COLO829 (cell line): Measurements from ENCODE around the gene ZNF431.
"Not testable (repeated sequence)": the region's sequence is repeated elsewhere in the genome, so short reads cannot be mapped to it uniquely, and the experiment has no call there.

Experiments
- DNase-seq: peaks from one replicate; pipeline ENCODE4 v3.0.0; 2012; ENCODE audit warnings: low spot score

Gene ZNF431

DNA sequence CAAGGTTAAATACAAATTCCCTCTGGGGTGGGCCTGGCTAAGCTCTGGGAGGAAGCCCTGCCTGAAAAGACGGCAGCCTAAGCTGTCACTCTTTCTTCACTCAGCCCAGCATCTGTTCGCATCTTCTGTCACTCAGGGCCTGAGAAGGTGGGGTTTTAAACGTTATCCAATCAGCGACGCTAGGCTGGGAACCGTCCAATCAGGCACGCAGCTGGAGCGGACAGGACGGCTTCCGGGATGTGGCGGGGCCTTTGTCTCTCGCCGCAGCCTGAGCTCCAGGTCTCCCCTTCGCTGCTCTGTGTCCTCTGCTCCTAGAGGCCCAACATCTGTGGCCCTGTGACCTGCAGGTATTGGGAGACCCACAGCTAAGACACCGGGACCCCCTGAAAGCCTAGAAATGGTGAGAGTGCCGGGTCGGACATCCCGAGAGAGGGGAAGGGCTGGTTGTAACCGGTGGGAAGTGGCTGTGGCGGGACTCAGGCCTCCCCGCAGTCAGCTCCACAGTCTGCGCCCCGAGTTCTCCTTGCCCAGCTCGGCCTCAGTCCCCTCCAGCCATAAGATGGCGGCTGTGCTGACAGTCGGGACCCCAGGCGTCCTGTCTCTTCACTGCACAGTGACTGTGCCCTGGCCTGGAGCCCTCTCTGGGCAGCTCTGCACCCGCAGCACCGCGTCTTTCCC is at the start of gene ZNF431:
TSS of gene ZNF431 (plus strand) at position 254 of the 678 bp plus-strand sequence. CDS start at position 398, 144 bp downstream.
- peak; percentile 63 for DNase-seq

DNA sequence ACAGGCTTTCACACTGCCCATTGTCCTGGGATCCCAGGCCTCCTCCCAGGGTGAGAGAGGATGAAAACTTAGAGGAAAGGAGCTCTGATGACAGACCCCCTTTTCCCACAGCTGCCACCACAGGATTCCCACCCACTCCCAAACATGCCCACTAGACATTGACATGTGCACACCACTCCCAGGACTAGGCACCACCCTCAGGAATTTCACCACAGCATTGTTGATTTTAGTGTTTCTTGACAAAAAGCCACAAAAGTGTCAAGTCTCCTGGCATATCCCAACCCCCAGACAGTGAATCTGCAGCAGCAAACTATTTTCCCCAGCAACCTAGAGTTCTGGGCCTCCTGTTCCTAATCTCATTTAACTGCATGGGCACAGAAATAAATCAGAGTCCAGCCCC is 49.7 kb upstream of the ZNF431 start:
- DNase-seq, result no peak

DNA sequence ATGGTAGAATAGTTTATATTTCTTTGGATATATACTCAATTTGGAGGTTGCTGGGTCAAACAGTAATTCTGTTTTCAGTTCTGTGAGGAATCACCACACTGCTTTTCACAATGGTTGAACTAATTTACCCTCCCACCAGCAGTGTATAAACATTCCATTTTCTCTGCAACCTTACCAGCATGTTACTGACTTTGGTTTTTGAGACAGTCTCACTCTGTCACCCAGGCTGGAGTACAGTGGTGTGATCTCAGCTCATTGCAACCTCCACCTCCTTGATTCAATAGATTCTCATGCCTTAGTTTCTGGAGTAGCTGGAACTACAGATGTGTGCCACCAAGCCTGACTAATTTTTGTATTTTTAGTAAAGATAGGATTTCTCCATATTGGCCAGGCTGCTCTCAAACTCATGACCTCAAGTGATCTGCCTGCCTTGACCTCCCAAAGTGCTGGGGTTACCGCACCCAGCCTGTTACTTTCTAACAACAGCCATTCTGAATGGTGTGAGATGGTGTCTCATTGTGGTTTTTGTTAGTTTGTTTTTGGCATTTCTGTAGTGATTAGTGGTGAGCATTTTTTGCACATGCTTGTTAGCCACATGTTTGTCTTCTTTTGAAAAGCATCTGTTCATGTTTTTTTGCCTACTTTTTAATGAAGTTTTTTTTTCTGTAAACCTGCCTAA is 47.4 kb upstream of the ZNF431 start:
- no peak for DNase-seq

DNA sequence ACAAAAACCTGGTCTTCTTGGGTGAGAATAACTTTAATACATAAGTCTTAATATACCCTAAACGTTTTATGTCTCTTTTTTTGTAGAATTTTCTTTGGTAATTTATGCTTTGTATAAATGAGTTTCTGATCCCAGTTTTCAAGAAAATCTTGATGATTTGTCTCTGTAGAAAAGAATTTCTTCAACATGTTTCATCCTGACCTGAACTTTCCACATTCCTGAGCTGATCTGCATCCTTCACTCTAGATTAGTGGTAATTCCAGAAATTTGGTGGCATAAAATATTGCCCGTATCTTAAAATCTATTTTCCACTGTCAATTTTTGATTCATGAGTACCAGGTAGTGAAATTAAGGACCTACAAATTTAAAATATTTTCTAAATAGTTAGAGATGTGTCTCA is 43.5 kb upstream of the ZNF431 start:
- DNase-seq, result no peak

DNA sequence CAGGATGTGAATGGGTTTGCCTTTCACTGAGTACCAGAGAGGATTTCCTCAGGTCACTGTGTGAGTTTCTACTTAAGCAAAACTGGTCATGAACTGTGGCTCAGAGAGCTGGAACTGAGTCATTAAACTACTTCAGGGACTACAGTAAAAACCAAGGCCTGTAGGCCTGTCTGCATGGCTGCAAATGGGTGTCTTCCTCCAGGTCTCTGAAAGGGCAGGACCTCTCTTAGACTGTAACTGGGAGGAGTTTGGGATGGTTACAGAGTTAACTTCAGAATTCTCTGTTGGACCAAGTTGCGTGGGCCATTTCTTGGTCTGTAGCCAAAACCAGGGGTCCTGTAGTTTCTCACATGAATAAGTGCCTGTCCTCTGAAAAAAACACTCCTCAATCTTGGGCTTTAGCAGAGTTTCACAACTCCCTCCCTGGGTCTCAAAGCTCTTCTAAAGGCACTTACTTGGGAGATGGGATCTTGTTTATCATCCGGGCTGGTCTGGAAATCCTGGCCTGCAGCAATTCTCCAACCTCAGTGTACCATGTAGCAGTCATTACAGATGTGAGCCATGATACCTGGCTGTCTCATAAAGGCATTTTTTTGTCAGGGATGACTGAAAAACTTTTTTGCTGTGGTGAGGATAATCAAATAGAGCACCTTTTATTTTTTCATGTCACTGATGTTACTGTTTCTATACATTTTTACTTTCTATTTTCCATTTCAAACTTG is 40.2 kb upstream of the ZNF431 start:
- DNase-seq, result no peak

DNA sequence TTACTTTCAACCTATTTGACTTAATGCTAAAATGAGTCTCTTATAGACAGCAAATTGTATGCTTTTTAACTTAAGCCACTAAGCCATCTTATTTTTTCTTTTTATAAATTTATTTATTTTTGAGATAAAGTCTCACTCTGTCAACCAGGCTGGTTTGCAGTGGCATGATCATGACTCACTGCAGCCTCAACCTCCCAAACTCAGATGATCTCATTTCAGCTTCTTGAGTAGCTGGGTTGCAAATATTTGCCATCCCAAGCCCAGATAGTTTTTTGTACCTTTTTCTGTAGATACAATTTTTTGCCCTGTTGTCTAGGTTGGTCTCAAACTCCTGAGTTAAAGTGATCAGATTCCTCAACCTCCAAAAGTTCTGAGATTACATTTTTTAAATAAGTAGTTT is 32.7 kb upstream of the ZNF431 start:
- DNase-seq, result no peak

DNA sequence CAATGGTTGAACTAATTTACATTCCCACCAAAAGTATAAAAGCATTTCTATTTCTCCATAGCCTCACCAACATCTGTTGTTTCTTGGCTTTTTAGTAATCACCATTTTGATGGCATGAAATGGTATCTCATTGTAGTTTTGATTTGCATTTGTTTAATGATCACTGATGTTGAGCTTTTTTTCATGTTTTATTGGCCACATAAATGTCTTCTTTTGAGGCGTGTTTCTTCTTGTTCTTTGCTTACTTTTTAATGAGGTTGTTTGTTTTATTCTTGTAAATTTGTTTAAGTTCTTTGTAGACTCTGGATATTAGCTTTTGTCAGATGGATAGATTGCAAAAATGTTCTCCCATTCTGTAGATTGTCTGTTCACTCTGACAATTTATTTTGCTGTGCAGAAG is 31.7 kb upstream of the ZNF431 start:
- DNase-seq, result no peak

DNA sequence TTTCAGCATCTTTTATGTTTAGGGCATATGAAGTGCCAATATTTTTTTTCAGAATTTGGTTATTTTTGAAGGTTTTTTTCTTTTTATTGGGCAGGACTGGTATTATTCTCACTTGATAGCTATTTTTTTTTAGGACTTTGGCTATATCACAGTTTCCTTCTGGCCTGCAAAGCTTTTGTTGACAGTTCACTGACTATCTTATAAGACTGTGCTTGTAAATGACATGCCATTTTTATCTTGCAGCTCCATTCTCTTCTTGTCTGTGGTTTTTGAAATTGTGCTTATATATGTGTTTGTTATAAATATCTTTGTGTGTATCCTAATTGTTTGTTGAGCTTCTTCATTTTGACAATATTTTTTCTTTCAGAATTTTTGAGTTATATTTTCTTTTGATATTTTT is 26.4 kb upstream of the ZNF431 start:
- DNase-seq, result no peak

DNA sequence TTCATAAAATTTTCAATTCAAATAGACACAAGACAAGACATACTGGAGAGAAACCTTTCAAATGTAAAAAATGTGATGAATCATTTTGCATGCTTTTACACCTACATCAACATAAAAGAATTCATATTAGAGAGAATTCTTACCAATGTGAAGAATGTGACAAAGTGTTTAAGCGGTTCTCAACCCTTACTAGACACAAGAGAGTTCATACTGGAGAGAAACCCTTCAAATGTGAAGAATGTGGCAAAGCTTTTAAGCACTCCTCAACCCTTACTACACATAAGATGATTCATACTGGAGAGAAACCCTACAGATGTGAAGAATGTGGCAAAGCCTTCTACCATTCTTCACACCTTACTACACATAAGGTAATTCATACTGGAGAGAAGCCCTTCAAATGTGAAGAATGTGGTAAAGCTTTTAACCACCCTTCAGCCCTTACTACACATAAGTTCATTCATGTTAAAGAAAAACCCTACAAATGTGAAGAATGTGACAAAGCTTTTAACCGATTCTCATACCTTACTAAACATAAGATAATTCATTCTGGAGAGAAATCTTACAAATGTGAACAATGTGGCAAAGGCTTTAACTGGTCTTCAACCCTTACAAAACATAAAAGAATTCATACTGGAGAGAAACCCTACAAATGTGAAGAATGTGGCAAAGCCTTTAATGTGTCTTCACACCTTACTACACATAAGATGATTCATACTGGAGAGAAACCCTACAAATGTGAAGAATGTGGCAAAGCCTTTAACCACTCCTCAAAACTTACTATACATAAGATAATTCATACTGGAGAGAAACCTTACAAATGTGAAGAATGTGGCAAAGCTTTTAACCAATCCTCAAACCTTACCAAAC is 24.6 kb upstream of the ZNF431 start:
- DNase-seq, result no peak

DNA sequence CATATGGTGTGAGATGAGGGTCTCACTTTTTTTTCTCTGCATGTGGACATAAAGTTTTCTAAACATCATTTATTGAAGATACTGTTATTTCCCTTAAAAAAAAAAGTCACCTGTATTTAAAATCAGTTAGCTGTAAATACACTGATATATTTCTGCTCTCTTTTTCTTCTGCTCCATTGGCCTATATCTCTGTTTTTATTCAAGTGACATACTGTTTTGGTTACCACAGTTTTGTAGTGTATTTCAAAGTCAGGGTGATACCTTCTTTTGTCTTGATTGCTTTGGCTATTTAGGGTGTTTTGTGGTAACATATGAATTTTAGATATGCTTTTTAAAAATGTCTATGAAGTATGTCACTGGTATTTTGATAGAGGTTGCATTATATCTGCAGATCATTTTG is 15.8 kb upstream of the ZNF431 start:
- no peak for DNase-seq

DNA sequence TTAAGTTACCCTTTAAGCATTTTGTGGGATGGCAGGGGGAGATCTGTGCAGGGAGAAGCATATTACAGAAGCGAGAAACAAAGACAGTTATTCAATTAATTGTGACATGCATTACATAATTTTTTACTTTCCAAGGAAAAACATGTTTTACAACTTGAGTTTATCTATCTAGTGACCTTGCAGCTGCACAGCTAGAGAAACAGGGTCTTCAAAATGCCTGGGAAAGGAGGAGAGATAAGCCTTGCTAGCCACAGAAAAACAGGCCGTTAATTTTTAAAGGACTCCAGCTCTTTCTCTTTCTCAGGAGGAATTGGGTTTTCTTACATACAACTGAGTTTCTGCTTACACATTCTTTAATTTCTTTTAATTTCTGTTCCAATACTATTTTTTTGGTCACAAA is 14.8 kb upstream of the ZNF431 start:
- DNase-seq, result no peak

DNA sequence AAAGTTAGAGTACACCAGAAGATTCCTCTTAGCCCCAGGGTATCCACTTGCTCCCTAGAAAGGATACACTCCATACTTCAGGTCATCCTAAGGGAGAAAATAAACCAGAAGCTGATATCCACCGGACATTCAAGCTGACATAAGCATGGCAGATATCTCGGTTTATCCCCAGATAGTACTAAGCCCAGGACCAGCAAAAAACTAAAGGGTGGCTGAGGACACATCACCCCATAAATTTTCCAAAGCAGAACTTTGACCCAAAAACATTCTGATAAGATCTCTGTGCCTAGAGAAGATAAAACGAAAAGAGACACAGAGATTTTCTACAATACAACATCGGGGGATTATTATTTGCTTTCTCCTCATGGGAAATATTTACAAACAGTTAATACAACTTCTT is 13.9 kb upstream of the ZNF431 start:
- DNase-seq, result no peak

DNA sequence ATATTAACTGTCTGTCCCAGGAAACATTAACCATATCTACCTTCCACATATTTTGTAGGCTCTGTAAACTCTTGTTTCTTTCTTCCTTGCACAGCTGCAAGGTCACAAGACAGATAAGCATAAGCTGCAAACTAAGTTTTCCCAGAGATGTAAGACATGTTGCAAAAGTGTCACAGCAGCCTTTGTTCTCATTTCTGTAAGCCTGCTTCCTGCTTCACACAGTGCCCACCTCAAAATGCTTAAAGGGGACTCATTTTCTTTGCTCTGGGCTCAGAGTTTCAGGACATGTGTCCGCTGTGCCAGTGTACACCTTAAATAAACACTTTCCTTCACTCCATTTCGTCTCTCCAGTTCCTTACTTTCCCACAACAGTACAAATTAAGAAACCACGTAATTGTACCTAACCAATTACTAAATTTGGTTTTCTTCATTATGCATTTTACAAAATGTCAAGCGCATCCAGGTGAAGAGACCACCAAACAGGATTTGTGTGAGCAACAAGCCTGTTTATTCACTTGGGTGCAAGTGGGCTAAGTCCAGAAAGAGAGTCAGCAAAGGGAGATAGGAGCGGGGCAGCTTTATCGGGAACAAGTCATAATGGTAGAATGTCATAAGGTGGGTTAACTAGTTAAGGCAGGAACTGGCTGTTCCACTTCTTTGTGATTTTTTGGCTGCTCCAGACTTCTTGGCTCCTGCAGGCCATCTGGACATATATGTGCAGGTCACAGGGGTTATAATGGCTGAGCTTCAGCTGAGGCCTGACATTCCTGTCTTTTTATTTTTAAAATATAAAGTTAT is 12.7 kb upstream of the ZNF431 start:
- no peak for DNase-seq

DNA sequence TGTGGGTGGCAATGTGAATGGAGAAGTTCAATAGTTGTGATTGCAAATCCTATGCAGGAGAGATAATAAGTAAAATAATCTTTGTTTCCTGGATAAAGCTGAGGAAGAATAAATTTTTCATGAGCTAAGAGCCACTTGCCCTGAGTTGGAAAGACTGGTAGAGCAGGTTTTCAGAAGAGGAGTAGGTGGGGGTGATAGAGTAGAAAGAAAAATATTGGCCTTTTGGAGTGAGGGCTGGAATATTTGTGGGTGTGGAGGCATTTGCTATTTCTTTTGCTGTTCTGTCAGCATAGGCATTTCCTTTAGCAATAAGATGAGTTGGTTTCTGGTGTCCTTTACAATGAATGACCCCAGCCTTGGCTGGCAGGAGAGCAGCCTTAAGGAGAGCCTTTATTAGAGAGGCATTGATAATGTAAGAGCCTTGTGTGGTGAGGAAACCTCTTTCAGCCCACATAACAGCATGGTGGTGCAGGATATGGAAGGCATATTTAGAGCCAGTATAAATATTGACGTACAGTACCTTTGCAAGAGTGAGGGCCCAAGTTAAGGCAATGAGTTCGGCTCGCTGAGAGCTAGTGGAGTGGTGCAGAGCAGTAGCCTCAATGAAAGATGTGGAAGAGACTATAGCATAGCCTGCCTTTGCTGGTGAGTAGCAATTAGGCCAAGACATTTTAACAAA is 11.6 kb upstream of the ZNF431 start:
- DNase-seq, result no peak

DNA sequence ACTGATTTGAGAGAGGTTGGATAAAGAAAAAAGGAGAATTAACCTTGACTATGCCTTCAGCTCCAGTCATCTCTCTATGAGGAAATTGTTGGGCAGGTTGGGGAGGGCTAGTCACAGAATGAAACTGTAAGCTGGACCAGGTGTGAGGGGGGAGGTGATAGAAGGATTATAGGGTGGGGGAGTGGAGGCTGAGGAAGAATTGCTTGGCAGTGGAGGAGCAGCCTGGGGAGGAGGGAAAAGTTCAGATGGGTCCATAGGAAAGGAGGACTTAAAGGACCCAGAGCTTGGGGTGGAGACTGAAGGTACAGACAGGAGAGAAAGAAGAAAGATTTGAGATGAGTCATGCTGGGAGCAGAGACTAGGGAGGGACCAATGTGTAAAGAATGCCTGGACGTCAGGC is 8.2 kb upstream of the ZNF431 start:
- no peak for DNase-seq

DNA sequence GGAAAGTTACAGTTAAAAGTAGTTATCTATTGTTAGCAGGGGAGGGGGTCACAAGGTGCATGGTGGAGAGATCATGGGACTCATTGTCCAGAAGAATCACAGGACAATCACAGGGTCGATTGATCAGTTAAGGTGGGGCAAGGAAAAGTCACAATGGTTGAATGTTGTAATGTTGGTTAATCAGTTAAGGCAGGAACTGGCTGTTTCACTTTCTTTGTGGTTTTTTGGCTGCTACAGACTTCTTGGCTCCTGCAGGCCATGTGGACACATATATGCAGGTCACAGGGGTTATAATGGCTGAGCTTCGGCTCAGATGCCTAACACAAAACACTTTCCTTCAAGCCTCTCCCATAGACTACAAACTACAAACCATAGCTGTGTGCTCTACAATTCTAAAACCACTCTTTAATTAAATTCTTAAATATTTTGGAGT is 6.9 kb upstream of the ZNF431 start:
- DNase-seq, result no peak

DNA sequence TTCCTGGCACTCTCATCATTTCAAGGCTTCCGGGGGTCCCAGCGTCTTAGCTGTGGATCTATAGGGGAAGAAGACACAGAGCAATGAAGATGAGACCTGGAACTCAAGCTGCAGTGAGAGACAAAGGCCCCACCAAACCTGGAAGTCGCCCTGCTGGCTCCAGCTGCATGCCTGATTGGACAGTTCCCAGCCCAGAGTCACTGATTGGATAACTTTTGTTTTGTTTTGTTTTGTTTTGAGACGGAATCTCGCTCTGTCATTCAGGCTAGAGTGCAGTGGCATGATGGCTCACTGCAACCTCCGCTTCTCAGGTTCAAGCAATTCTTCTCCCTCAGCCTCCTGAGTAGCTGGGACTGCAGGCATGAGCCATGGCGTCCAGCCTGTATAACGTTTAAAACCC is 6.4 kb upstream of the ZNF431 start:
- DNase-seq, result no peak

DNA sequence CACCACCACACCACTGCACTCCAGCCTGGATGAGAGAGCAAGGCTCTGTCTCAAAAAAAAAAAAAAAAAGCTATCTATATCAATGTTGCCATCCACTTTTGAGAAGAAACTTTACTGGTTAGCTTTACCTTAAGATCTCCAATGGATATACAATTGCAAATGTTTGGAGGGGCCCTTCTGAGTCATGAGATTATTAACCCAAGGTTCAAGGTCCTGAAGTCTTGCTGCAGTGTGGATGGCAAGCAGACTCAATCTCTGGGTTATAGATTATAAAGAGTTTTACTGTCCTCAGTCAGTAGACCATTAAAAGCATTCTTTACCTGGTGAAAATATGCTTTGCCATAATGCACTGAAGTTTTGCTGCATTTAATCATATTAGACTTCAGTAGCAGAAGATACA is 3.7 kb upstream of the ZNF431 start:
- DNase-seq, result no peak

DNA sequence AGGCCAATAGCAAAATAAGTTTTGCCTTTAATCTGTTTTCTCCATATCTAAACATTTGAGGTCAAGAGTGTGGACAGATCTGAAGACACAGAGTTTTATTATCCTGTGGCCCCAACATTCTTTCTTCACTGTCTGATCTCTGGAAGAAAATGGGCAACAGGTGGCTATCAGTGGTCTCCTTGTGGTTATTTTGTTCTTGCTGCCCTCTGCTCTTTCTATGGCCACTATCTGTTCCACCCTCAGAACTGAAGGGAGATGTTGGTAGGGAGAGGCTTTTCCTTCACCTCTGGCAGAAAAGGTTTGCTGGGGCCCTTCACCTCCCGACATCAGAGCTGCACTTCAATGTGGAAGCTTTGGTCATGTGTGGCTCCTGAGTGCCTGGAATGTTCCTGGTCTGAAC is 834 bp upstream of the ZNF431 start:
- not testable (repeated sequence) for DNase-seq

DNA sequence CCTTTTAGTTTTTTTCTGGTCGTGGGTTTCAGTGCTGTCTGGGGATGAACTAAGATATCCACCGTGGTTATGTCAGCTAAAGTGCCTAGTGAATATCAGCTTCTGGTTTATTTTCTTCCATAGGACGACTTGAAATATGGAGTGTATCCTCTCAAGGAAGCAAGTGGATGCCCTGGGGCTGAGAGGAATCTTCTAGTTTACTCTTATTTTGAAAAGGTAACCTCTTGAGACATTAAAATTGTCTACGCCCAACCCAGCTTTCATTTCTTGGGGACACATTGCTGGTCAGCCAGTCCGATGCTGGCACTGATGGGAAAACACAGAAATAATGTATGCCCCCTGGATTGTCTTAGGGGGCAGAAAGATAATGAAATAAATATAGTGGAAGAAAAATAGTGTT is 1.6 kb downstream of the ZNF431 start:
- no peak for DNase-seq

DNA sequence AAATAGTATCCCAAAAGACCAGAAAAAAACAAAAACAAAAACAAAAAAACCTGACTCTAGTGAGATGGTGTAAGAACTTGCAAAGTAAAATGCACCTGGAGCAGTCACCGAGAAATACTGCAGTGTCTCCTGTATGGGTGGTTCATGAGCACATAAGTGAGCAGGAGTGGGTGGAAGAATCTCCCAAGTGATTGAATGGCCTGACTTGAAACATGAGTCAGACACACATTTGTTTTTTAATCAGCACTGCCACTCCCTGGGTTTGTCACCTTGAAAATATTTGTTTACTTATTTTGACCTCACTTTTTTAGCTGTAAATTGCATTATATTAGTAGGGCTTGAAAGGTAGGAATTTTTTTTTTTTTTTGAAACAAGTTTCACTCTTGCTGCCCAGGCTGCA is 2.0 kb downstream of the ZNF431 start:
- DNase-seq, result no peak
